ENCODE data around the gene POLR1G. TPM values are rescaled to one million over a fixed set of nuclear protein-coding genes. Genes with fewer than 3 reads are reported as not detected.

Gene POLR1G
- total and polyA plus RNA-seq, 2 donors (not counting 3 experiments of a cell fraction or from before 2014, with no cell fraction given), result 6.6 to 19.5 TPM

DNA sequence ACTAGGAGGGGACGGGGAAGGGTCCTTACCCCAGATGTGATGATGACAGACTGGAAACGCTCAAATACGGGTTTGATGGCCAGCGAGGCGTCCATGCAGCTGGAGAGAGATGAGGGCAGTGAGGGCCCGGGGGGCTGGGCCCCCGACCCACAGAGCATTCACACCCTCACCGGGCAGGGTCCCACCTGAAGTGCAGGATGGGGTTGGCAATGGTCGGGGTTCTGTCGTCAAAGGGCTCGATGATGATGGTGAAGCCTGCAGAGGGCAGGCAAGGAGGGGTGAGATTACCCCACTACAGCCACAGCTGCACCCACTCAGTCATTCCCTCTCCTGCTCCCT is 49.0 kb upstream of the POLR1G start:
- FAIRE-seq, result no peak
- BruUV-seq (replicated peaks), result no TSS peak
- POLR2A ChIA-PET, result no interaction called here

More for the DNA sequence above, 49.0 kb upstream of the POLR1G start:
- H3K9me3 ChIP-seq (replicated peaks; ENCODE audit: control insufficient read depth, insufficient read depth, low read length), result no peaks in the 10 kb centered on the region
- no peak overlapping the region for H3K4me3 ChIP-seq (replicated peaks in 1 of 3; ENCODE audit: insufficient read depth in 1 of 3, low read depth in 1 of 3, low read length in 3 of 3)
- H3K9ac ChIP-seq (replicated peaks; ENCODE audit: extremely low read depth, insufficient read depth, low read length), result no peak overlapping the region
- H4K20me1 ChIP-seq (replicated peaks; ENCODE audit: control insufficient read depth, extremely low read depth, insufficient read depth, low read length), result no peaks in the 10 kb centered on the region
- H3K4me1 ChIP-seq (ENCODE audit: control insufficient read depth, extremely low read depth, insufficient read depth, low read length), result no peaks in the 10 kb centered on the region
- H2AFZ ChIP-seq (ENCODE audit: low read depth, low read length), result no peak overlapping the region
- dilution Hi-C loops (cut with MboI; ENCODE audit: extremely low pct_ligation_motif_present, low sequenced_read_pairs), result no loop called here
- DNase-seq (ENCODE audit: low read depth, low spot score), result no peak
- H3K79me2 ChIP-seq (ENCODE audit: control insufficient read depth, insufficient read depth, low read length), result no peaks in the 10 kb centered on the region
- TF ChIP-seq POLR2A (IDR thresholded peaks at IDR 0.05; ENCODE audit: low read depth, low read length) (no peak), FOS (IDR thresholded peaks at IDR 0.05; ENCODE audit: borderline replicate concordance, insufficient read depth, low read length) (no peak), POLR2AphosphoS5 (IDR thresholded peaks at IDR 0.05; ENCODE audit: insufficient read depth, low read depth, low read length) (no peak), GATA2 (IDR thresholded peaks at IDR 0.05; ENCODE audit: insufficient read depth, insufficient read length, low read depth, low read length) (no peak), MAX (IDR thresholded peaks at IDR 0.05; ENCODE audit: insufficient read depth, insufficient read length) (no peak), MYC (IDR thresholded peaks at IDR 0.05; ENCODE audit: low read depth, low read length) (no peak), JUN (IDR thresholded peaks at IDR 0.05; ENCODE audit: borderline replicate concordance, insufficient read depth, insufficient read length, low read depth) (no peak), EZH2 (IDR thresholded peaks at IDR 0.05; ENCODE audit: borderline replicate concordance, low read depth, low read length, severe bottlenecking) (no peak)
- TF ChIP-seq, protein P1, sequence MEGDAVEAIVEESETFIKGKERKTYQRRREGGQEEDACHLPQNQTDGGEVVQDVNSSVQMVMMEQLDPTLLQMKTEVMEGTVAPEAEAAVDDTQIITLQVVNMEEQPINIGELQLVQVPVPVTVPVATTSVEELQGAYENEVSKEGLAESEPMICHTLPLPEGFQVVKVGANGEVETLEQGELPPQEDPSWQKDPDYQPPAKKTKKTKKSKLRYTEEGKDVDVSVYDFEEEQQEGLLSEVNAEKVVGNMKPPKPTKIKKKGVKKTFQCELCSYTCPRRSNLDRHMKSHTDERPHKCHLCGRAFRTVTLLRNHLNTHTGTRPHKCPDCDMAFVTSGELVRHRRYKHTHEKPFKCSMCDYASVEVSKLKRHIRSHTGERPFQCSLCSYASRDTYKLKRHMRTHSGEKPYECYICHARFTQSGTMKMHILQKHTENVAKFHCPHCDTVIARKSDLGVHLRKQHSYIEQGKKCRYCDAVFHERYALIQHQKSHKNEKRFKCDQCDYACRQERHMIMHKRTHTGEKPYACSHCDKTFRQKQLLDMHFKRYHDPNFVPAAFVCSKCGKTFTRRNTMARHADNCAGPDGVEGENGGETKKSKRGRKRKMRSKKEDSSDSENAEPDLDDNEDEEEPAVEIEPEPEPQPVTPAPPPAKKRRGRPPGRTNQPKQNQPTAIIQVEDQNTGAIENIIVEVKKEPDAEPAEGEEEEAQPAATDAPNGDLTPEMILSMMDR (IDR thresholded peaks at IDR 0.05; ENCODE audit: extremely low read depth in 1 of 2, insufficient read depth in 1 of 2, low read depth in 1 of 2, low read length in 2 of 2), result no peak
- H3K27ac ChIP-seq (ENCODE audit: insufficient read depth, low read depth, low read length), result no peak overlapping the region
- no peak overlapping the region for H3K4me2 ChIP-seq (ENCODE audit: insufficient read depth, low read length)
- H3K36me3 ChIP-seq (ENCODE audit: control insufficient read depth in 2 of 2, extremely low read depth in 1 of 2, insufficient read depth in 2 of 2, low read length in 2 of 2), result peaks cover 7 to 41% of the 10 kb centered on the region in 2 experiments
- no peaks in the 10 kb centered on the region for H3K27me3 ChIP-seq (ENCODE audit: control insufficient read depth in 2 of 2, insufficient read depth in 2 of 2, low read length in 2 of 2)
- CTCF ChIA-PET, result no interaction called here
- no peaks in the 10 kb centered on the region for H3K9me1 ChIP-seq (replicated peaks; ENCODE audit: control insufficient read depth, extremely low read depth, insufficient read depth, low read length)
- intact Hi-C loops (cut with micrococcal nuclease), result no loop called here
